ENCODE measurements around the gene EPHA7.

The EPHA7 gene

DNA sequence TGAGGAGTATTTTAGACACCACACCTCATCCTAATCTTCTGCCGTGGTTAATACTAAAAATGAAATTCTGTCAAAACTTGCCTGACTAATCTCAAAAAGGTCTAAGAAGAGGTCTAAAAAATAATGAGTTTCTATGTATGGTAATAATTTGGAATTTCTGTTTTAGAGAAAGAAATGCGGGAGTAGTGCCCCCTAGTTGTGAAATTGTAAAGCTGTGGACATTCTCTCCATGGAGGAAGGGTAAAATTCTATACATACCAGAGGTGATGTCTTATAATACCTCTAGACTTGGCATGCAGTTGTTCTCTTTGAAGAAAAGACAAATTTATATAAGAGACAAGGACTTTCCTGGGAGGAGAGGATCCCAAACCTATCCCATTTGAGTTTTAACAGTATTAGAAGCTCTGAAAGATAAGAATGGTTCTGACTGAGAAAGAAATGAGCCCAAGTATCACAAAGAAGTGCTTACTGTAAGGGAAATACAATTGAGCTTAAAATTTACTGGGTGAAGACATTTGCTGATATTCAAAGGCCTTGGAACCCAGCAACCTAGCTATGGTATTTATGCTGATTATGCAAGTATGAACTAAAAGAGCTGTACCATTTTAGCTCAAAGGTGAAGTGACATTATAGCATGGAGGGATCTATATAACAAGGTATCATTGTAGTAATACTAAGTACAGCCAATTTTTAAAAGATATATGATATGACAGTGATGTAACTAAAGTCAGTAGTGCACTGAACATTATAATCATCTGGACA is 5.1 kb upstream of the EPHA7 start:
- TF ChIP-seq, protein P1, sequence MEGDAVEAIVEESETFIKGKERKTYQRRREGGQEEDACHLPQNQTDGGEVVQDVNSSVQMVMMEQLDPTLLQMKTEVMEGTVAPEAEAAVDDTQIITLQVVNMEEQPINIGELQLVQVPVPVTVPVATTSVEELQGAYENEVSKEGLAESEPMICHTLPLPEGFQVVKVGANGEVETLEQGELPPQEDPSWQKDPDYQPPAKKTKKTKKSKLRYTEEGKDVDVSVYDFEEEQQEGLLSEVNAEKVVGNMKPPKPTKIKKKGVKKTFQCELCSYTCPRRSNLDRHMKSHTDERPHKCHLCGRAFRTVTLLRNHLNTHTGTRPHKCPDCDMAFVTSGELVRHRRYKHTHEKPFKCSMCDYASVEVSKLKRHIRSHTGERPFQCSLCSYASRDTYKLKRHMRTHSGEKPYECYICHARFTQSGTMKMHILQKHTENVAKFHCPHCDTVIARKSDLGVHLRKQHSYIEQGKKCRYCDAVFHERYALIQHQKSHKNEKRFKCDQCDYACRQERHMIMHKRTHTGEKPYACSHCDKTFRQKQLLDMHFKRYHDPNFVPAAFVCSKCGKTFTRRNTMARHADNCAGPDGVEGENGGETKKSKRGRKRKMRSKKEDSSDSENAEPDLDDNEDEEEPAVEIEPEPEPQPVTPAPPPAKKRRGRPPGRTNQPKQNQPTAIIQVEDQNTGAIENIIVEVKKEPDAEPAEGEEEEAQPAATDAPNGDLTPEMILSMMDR (conservative IDR thresholded peaks at IDR 0.05; ENCODE audit: low read depth, low read length) = peak; percentile 77
- DNase-seq (ENCODE audit: low read depth) = no peak
- no peak overlapping the region for H3K4me3 ChIP-seq (ENCODE audit: low read length)

DNA sequence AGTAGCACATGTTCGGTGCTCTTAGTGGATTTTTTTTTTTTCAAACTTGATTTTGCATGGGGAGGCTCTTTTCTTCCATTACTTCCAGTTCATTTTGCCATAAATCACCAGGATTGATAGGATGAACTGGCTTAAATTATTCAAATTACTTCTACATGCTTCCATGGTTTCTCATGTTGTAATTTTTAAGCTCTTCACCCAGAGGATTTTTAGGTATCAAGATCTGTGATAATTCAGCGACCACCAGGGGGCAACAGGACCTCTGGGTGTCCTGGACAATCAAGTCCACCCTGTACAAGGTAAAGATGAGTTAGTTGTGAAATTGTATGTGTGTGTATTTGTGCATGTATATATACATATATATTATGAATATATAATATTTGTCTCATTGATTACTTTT is 4.2 kb upstream of the EPHA7 start:
- DNase-seq (ENCODE audit: low read depth) = no peak
- no peak overlapping the region for H3K4me3 ChIP-seq (ENCODE audit: low read length)
- TF ChIP-seq, protein P1 (conservative IDR thresholded peaks at IDR 0.05; ENCODE audit: low read depth, low read length) = peak; percentile 63

DNA sequence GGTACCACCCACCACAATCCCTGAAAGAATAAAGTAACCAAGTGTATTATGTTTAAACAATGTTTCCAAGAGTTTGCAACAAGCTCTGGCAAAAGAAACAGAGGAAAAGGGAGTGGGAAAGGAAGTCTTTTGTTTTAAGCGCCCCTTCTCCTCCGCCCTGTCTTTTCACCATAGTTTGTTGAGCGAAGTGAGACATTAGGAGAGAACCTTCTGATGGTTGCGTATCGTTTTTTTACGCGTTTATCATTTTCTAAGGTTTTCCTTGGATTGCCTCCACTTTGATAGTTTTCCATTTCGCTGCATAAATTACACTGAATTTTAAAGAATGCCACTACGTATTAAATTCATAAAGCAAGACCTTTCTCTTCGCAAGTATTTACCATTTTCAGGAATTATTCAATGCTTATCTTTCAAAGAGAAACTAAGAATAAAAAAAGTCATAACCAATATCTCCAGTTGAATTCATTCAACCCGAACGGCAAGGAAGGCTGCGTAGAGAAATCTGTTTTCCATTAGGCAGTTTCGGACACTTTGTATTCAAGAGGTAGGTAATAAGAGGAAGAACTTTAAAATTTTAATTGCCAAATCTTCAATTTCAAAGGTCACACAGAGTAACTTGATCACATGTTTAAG is 920 bp upstream of the EPHA7 start:
- TF ChIP-seq, protein P1 (conservative IDR thresholded peaks at IDR 0.05; ENCODE audit: low read depth, low read length) = no peak
- H3K4me3 ChIP-seq (ENCODE audit: low read length) = peak overlapping the region; percentile 78
- DNase-seq (ENCODE audit: low read depth) = no peak

DNA sequence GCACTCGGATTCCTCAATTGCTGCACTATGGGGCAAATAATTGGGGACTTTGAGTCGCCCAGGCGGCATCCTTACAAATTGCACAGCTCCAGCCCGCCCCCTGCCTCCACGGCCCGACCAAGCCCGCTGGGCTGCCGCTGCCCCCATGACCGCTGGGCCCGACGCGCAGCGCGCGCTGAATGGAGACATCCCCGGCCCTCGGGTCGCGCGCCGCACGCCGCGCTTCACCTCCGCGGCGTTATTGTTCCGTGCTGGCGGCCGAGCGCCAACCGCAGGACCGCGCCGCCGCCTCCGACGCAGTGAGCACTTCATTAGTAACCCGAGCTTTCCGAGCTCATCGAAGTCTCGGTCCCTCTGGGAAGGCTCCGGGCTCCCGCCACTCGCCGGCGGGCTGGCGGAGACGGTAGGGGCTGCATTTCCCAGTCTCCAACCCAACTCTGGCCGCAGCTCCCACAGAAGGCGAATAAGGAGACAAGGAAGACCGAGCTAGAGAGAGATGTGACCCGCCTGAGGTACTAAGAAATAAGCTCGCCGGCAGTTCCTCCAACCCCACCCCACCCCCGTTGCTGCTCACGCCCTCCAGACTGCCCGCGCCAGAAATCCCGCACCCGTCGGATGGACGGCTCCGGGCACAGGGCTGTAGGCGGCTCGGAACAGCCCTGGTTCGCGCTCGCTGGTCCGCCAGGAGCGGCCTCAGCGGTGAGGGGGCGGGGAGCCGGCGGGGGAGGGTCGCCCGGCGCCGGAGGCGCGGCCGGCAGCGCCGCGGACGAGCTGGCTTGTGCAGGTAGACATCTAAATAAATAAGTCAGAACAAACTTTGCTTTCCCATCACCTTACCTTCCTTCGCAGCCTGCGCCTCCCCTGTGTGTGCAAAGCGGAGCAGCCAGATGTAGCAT is 703 bp downstream of the EPHA7 start:
- TF ChIP-seq, protein P1 (conservative IDR thresholded peaks at IDR 0.05; ENCODE audit: low read depth, low read length) = peak; percentile 34
- peak overlapping the region; percentile 78 for H3K4me3 ChIP-seq (ENCODE audit: low read length)
- no peak for DNase-seq (ENCODE audit: low read depth)

DNA sequence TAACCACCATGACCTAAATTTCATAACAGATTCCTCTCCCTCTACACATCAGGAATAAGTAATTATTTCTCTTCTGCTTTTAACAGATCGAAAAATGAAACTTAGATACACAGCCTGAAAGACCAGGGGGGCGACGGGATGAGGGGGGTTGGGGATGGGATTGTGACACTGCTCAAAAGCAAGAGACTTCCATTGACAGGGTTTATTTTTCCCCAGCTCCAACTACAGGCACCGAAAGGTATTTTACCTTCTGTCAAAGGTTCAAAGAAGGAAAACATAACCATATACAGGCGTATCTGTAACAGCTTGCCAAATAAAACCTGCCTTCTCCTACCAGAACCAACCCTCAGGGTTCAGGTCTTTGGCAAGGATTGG is 1.3 kb downstream of the EPHA7 start:
- peak overlapping the region; percentile 78 for H3K4me3 ChIP-seq (ENCODE audit: low read length)
- DNase-seq (ENCODE audit: low read depth) = no peak

DNA sequence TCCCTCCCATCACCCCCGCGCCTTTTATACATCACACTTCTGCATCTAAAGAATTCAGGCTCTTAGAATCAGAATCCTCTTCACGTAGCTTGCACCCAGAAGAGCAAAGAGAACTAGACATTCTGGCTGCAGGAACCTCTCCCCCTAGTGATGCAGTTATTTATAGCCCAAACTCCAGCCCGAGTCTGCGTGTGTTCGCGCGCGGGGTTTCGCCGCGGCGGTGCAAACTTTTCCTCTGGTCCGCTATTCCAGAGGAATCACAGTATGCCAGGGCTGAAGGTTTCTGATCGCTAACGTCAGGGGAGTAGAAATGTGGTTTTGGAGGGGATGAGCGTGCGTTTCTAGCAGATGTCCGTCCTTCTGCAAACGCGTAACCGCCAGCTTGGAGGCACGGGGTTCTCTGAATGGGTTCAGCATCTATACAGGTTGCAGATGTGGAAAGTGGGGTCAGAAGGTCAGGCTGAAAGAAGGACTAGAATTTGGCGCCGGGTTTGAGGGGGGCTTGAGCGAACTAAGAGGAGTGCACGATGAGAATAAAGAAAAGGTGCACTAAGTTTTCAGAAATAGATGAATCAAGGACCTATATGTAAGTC is 1.8 kb downstream of the EPHA7 start:
- TF ChIP-seq, protein P1 (conservative IDR thresholded peaks at IDR 0.05; ENCODE audit: low read depth, low read length) = peak; percentile 24
- DNase-seq (ENCODE audit: low read depth) = no peak
- peak overlapping the region; percentile 78 for H3K4me3 ChIP-seq (ENCODE audit: low read length)

More for the DNA sequence above, 1.3 kb downstream of the EPHA7 start:
- TF ChIP-seq, protein P1 (conservative IDR thresholded peaks at IDR 0.05; ENCODE audit: low read depth, low read length) = no peak

All from retinal pigment epithelial cell (primary cell).